Stomach smooth muscle (tissue), 2 donors: ENCODE measurements around the gene STK25.

Experiments used
- H3K27ac ChIP-seq: one replicate; pipeline ENCODE4 v1.7.0; 2013; ENCODE audit warnings: mild to moderate bottlenecking, low read length, inconsistent platforms
- H3K27me3 ChIP-seq, 2 donors: one replicate each; pipeline ENCODE4 v1.7.0; 2013; ENCODE audit warnings: low read length in 2 of 2; ENCODE audit not compliant: insufficient read depth in 2 of 2, control insufficient read depth in 1 of 2
- H3K36me3 ChIP-seq, 2 donors: one replicate each; pipeline ENCODE4 v1.7.0; 2013; ENCODE audit warnings: low read length in 2 of 2; ENCODE audit not compliant: control insufficient read depth in 2 of 2, insufficient read depth in 2 of 2
- H3K4me1 ChIP-seq: one replicate; pipeline ENCODE4 v1.7.0; 2013; ENCODE audit warnings: low read length; ENCODE audit not compliant: control insufficient read depth, insufficient read depth
- H3K4me3 ChIP-seq, 2 donors: one replicate each; pipeline ENCODE4 v1.7.0; 2013; ENCODE audit warnings: low read length in 2 of 2
- H3K9ac ChIP-seq, 2 donors: one replicate each; pipeline ENCODE4 v1.7.0; 2013; ENCODE audit warnings: low read length in 2 of 2, mild to moderate bottlenecking in 1 of 2
- H3K9me3 ChIP-seq, 2 donors: one replicate each; pipeline ENCODE4 v1.7.0; 2013; ENCODE audit warnings: low read length in 2 of 2; ENCODE audit not compliant: control insufficient read depth in 2 of 2
- donor health status: healthy.
- donor health status: Pancreatic carcinoma.

STK25 gene

DNA sequence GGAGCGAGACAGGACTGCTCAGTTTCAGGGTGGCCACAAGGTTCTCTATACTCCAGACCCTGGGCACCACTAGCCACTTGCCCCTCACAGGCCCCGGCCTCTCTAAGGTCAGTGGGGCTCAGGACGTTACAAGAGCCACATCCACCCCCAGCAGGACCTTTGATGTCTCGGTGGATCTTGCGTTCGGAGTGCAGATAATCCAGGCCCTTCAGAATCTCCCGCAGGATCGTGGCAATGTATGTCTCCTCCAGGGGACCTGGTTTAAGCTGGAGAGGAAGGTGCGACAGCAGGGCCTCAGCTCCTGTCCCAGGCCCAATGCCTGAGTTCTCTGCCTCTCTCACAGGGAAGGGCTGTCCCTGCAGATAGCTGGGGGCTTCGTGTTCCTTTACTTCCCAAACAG lies 8.4 kb downstream of the STK25 start:
- Histone ChIP-seq H3K27ac (no peak overlapping the region), H3K27me3 (no peaks in the 10 kb centered on the region), H3K9ac (no peak overlapping the region), H3K4me1 (peaks cover 5% of the 10 kb centered on the region), H3K36me3 (peaks cover 17 to 39% of the 10 kb centered on the region in 2 donors), H3K9me3 (no peaks in the 10 kb centered on the region), H3K4me3 (no peak overlapping the region)

DNA sequence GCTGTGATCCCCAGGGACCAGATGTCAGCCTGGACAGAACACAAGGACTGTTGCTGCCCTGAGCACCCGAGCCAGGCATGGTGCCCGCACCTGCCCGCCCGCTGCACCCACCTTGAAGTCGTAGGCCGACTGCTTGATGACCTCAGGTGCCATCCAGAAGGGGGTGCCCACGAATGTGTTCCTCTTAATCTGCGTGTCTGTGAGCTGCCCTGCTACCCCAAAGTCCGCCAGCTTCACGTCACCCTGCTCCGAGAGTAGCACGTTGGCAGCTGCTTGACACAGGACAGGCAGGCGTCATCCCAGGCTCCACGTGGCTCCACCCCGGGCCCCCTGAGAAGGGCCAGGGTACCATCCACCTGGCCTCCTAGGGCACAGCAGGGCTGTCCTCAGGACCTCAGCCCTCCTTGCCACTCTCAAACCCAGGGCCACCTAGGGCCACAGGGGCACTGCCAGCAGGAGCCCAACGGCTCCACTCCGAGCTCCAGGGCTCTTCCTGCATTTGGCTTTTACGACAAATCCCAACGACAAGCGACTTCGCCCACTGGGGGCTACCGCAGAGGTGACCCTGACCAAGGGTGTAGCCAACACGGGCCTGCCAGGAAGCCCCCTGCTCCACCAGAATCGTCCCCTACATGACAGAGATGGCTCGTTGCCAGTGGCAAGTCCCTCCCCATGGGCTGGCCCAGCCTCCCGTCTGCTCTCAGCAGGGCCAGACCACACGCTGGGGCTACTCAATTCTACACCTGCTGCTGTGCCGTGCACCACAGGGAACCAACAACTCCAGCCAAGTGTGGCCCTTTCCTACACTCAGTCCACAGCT lies 9.0 kb downstream of the STK25 start:
- Histone ChIP-seq H3K4me3 (no peak overlapping the region), H3K27ac (no peak overlapping the region), H3K27me3 (no peaks in the 10 kb centered on the region), H3K9ac (no peak overlapping the region), H3K36me3 (peaks cover 22 to 41% of the 10 kb centered on the region in 2 donors), H3K9me3 (no peaks in the 10 kb centered on the region), H3K4me1 (peaks cover 3% of the 10 kb centered on the region)

DNA sequence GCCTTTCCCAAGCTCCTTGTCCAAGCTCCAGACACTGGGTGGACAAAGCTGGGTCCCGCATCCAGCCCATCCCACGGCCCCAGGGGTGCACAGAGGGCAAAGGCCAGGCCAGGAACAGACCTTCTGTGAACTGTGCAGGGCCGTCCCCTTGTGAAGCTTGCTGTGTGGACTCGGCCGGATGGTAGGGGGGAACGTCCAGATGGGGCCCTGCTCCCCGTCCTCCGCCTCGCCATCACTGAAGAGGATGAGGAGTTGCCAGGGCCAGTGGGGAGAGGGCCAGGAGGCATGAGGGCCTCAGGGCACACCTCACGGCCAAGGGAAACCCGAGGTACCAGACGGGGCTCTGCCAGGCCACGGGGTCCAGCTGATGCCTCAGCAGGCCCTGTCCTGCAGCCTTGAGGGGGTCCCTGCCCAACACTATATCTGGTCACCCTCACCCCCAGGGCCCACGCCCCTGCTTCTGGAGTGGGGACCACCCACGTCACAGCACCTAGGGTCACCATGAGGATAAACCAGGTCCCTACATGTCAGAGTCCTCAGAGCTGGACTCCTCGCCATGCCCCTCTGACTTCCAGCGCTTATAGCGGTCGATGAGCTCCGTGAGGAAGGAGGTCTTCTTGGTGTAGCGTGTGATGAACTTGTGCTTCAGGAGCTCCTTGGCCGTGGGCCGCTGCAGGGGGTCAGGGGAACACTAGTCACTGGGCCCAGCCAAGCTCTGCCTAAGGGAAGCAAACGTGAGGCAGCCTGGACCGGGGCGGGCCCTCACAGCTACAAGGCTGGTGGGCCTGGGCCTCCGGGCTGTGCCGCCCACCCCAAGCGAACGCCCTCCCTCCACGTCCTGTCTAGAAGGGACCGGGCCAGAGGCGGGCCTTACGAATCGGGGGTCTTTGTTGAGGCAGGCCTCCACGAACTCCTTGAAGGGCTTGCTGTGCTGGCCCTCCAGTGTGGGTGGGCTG lies 10.0 kb downstream of the STK25 start:
- peaks cover 29 to 45% of the 10 kb centered on the region in 2 donors for H3K36me3 ChIP-seq
- H3K27me3 ChIP-seq: no peaks in the 10 kb centered on the region
- no peaks in the 10 kb centered on the region for H3K4me1 ChIP-seq
- no peaks in the 10 kb centered on the region for H3K9me3 ChIP-seq
- H3K4me3 ChIP-seq: no peak overlapping the region
- no peak overlapping the region for H3K9ac ChIP-seq
- H3K27ac ChIP-seq: no peak overlapping the region

DNA sequence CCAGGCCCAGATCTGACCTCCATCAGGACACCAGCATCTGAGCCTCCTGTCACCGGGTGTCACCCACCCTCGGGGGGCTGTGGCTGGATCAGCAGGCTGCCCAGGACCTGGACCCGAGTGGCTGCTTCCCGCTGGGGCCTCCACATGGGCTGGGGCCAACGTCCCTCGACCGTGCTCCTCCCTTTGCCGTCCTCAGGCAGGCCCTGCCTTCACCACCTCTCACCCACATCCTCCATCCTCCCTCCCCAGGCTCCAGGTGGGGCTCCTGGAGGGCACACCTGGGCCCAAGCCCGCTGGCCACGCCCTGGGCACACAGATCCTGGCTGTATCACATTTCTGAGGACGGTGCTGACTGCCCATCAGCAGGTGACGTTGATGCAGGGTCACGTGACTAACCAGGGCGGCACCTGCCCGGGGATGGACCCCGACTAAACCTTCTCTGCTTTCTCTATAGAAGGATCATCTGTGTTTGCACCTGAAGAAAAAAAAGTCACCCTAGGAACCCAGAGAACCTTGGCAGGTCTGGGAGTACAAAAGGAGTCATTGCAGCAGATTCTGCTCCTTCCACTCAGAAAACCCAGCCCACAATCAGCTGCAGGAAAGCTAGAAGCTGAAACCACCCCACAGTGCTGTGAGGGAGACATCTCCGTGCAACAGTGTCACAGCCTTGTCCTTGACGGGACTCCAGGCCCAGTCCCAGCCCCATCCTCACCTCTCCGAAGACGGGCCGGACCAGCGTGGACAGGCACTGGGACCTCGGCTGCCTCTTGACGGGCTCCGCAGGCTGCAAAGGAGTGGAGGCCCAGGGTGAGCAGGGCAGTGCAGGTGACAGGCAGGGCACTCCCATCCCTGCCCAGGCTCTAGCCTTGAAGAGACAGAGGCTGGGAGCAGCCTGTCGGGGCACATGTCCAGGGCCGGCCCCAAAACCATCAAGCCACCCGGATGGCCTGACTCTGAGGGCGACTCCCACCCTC lies 11.2 kb downstream of the STK25 start:
- Histone ChIP-seq H3K9ac (no peak overlapping the region), H3K36me3 (peaks cover 32 to 50% of the 10 kb centered on the region in 2 donors), H3K9me3 (no peaks in the 10 kb centered on the region), H3K27ac (no peak overlapping the region), H3K4me3 (no peak overlapping the region), H3K27me3 (no peaks in the 10 kb centered on the region), H3K4me1 (no peaks in the 10 kb centered on the region)

DNA sequence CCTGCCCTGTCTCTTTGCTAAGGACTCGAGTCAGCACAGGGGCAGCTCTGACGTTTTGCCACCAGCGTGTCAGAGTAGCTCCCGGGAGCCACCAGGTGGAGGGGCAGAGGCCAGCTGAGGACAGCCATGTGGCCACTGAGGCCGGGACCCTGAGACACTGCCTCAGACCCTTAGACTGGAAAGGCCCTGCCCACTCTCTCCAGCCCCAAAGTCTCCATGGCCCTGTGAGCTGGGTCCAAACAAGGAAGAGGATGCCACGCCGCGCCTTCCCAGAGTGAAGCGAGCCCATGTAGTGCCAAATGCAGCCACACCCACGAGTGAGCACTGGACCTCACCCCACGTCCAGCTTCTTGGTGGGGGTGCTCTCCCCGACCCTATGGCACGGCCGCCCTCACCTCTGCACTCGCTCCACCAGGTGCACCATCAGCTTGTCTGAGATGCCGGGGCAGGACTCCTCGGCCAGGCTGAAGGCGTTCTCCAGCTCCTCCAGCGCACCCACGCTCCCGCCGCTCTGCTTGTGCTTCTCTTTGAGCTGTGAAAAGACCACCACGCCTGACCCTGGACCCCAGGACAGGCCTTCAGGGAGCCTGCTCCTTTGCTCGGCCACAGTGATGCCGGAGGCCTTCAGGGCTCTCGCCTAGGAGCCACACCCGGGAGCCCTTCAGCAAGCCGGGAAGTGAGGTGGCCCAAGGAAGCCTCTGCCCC lies 12.2 kb downstream of the STK25 start:
- Histone ChIP-seq H3K27me3 (no peaks in the 10 kb centered on the region), H3K9ac (no peak overlapping the region), H3K9me3 (no peaks in the 10 kb centered on the region), H3K36me3 (peaks cover 28 to 46% of the 10 kb centered on the region in 2 donors), H3K27ac (no peak overlapping the region), H3K4me3 (no peak overlapping the region), H3K4me1 (no peaks in the 10 kb centered on the region)

DNA sequence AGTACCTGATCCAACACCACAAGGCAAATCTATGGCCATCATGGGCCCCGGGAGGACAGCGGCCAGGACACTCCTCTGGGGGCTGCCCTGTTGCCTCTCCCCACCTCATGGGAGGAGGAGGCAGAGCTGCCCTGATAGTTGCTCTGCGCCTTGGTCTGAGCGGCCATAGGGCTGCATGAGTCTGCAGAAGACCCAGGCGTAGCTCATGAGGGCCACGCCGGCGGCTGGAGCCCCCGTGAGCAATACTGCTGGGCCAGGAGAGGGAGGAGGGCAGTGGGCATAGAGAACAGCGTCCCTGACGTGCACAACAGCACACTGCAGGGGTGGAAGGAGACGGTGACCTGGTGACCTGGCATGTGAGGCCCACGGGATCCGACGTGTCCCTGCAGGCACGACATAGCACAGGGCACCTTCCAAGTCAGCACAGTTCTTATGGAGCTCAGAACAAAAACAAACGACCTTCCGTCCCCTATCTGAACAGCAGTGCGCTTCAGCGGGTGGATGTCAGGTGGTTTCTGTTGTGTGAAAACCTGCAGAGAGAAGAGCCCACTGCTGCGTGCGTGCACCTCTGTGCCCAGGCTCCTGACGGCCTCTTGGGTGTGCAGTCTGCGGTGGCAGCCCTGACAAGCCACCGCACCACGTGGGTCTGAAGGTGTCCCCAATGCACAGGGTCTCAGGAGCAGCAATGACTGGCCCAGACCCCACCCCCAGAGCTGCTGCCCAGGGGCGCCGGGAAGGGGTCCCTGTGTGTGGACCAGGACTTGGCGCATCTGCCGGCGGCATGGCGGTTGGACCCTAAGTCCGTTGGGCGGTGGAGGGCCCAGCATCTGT lies 13.0 kb downstream of the STK25 start:
- no peak overlapping the region for H3K4me3 ChIP-seq
- H3K27ac ChIP-seq: no peak overlapping the region
- no peak overlapping the region for H3K9ac ChIP-seq
- H3K36me3 ChIP-seq: peaks cover 26 to 43% of the 10 kb centered on the region in 2 donors
- H3K27me3 ChIP-seq: no peaks in the 10 kb centered on the region
- H3K4me1 ChIP-seq: no peaks in the 10 kb centered on the region
- no peaks in the 10 kb centered on the region for H3K9me3 ChIP-seq

DNA sequence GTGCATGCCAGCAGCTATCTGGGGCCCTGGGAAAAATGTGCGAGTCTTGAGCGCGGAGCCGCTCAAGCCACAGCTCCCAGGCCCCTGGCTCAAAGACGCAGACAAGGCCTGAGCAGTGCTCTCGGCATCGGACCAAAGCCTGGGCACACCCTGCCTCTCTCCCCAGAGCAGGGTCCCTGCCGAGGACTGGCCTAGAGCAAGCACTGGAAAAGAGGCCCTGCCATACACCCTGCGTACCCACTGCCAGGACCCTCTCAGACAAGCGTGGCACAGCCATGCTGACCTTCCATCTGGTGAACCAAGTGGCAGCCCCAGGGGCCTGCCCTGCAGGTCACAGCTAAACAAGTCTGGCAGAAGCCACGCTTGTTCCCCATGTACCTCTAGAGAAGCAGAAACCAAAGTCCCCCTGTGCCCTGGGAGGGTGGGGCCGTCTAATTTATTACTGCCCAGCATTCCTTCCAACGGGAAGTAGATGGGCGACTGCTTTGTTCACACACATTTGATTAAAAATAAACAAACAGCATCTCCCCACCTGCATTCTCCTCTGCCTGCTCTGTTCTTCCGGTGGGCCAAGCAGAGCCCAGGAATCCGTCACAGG lies 14.0 kb downstream of the STK25 start:
- Histone ChIP-seq H3K9ac (no peak overlapping the region), H3K27me3 (no peaks in the 10 kb centered on the region), H3K4me3 (no peak overlapping the region), H3K4me1 (no peaks in the 10 kb centered on the region), H3K36me3 (peaks cover 26 to 41% of the 10 kb centered on the region in 2 donors), H3K27ac (no peak overlapping the region), H3K9me3 (no peaks in the 10 kb centered on the region)

DNA sequence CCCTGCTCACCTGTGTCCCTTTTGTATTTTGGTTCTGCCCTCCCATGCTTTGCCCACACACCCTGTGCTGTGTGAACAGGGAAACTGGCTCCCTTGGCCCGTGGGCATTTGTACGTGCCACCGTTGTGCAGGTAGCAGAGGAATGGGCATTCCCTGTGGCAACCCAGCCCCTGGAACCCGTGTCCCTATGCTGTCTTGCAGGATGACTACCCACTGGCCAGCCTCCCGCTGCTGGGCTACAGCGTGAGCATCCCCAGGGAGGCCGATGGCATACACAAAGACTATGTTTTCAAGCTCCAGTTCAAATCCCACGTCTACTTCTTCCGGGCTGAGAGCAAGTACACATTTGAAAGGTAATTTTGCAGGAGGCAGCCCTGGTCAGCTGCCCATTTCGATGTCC lies 15.3 kb downstream of the STK25 start:
- no peaks in the 10 kb centered on the region for H3K4me1 ChIP-seq
- no peak overlapping the region for H3K4me3 ChIP-seq
- no peaks in the 10 kb centered on the region for H3K9me3 ChIP-seq
- no peak overlapping the region for H3K27ac ChIP-seq
- no peaks in the 10 kb centered on the region for H3K27me3 ChIP-seq
- H3K36me3 ChIP-seq: peaks cover 26 to 37% of the 10 kb centered on the region in 2 donors
- no peak overlapping the region for H3K9ac ChIP-seq

DNA sequence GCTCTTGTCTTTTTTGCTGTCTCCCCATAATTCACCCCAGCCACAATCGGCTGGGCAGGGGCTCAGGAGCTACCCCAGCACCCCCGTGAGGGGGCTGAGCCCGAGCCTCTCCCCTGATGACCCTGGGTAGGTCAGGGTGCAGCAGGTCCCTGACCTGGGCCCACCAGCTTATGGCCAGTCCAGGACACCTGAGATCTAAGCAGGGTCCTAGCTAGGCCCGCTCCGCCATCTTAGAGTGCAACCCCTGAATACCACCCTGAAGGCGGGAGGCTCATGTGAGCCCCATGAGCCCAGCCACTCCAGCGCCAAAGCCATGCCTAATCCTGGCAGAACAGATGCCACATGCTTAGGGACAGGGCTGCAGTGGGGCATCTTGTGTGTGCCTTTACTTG lies 16.2 kb downstream of the STK25 start:
- H3K27ac ChIP-seq: no peak overlapping the region
- H3K9ac ChIP-seq: no peak overlapping the region
- no peaks in the 10 kb centered on the region for H3K9me3 ChIP-seq
- H3K27me3 ChIP-seq: no peaks in the 10 kb centered on the region
- H3K36me3 ChIP-seq: peaks cover 25 to 35% of the 10 kb centered on the region in 2 donors
- no peak overlapping the region for H3K4me3 ChIP-seq
- H3K4me1 ChIP-seq: no peaks in the 10 kb centered on the region
